22Rv1 (cell line): ENCODE data around the gene SORL1.

Experiments
- H3K27ac ChIP-seq: fragments of 450-650 bp; 2 replicates; pipeline ENCODE4 v1.5.1; 2017
- ZFX ChIP-seq: fragments of 450-650 bp; IDR thresholded peaks from 2 replicates; pipeline ENCODE4 v1.6.1; 2017; ENCODE audit warnings: antibody characterized with exemption, borderline replicate concordance
- TF ChIP-seq, protein P1 (sequence below): fragments of 450-650 bp; IDR thresholded peaks from 2 replicates; pipeline ENCODE4 v1.5.1; 2017; ENCODE audit warnings: mild to moderate bottlenecking

Gene SORL1

DNA sequence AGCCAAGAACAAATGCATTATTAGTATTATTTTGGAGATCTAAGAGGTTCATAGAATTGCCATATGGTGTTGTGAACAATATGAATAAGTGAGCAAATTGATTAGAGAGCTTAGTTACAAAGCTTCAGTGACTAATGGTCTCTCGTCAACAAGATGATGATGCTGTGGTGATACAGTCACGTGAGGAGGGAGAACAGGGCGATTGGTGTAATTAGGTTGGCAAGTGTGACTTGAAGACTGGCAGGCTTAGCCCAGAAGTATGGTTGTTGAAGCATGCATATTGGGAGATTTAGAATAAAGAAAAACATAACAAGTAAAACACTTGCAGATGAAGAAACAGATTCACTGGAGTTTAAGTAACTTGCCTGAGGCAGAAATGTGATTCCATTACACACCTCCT, 101.3 kb downstream of the SORL1 start:
- no peak for TF ChIP-seq ZFX
- TF ChIP-seq, protein P1, sequence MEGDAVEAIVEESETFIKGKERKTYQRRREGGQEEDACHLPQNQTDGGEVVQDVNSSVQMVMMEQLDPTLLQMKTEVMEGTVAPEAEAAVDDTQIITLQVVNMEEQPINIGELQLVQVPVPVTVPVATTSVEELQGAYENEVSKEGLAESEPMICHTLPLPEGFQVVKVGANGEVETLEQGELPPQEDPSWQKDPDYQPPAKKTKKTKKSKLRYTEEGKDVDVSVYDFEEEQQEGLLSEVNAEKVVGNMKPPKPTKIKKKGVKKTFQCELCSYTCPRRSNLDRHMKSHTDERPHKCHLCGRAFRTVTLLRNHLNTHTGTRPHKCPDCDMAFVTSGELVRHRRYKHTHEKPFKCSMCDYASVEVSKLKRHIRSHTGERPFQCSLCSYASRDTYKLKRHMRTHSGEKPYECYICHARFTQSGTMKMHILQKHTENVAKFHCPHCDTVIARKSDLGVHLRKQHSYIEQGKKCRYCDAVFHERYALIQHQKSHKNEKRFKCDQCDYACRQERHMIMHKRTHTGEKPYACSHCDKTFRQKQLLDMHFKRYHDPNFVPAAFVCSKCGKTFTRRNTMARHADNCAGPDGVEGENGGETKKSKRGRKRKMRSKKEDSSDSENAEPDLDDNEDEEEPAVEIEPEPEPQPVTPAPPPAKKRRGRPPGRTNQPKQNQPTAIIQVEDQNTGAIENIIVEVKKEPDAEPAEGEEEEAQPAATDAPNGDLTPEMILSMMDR: no peak

DNA sequence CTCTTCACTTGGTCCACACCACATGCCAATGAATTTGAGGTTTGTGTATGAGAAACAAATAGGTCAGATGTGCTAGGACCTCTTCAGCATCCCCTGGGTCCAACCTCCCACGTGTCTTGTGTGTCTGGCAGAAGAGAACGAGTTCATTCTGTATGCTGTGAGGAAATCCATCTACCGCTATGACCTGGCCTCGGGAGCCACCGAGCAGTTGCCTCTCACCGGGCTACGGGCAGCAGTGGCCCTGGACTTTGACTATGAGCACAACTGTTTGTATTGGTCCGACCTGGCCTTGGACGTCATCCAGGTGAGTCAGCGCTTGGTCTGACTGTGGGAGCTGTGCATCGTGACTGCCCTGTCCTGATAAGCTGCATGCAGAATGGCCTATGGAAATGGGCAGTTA, 101.7 kb downstream of the SORL1 start:
- TF ChIP-seq, protein P1: no peak
- no peak for TF ChIP-seq ZFX
- H3K27ac ChIP-seq: no peak overlapping the region

More for the DNA sequence above, 101.3 kb downstream of the SORL1 start:
- H3K27ac ChIP-seq: no peak overlapping the region

DNA sequence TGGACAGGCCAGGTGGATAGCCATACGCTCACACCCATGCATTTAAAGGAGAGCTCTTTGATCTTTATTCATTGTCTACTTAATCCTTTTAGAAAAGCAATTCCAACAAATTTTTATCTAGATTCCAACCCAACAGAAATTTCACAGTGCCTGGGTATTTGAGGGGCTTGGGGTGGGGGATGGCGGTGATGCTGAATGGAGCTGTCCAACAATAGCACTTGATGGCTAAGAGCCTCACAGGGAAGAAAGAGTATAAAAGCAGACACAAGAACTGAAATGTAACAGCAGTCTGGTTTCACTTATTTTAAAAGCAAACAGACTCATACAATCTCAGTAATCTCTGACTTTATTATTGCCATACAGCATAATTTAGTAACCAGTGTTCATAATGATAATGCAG, 102.4 kb downstream of the SORL1 start:
- H3K27ac ChIP-seq: no peak overlapping the region
- TF ChIP-seq, protein P1: no peak
- TF ChIP-seq ZFX: no peak

DNA sequence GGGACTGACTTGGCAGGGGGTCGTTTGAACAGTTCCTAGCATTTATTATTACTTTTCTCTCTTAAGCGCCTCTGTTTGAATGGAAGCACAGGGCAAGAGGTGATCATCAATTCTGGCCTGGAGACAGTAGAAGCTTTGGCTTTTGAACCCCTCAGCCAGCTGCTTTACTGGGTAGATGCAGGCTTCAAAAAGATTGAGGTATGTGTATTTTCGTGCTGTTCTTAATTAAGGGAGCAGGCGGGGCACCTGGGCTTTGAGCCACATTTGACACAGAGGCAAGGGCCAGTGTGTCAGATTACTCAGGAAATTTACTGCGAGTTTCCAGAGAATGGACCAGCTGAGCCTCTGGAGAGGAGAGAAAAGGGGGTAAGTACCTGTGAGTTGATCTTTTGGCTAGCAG, 103.0 kb downstream of the SORL1 start:
- H3K27ac ChIP-seq: no peak overlapping the region
- no peak for TF ChIP-seq ZFX
- TF ChIP-seq, protein P1: no peak

DNA sequence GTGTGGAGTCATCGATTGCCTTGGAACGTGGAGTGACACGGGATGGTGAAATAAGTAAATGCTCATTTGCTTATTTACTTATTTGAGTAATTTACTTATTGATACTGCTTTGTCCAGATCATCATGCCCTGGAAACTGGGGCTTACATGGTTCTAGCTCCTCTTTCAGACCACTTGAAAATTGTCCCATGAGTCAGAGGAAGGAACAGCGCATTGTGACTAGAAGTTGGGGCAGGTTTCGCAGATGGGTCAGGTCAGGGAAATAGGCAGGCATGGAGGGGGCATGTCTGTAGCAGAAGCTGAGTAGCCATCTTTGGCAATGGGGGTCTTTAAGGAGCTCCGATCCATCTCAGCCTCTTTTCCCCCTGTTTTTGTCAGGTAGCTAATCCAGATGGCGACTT, 104.8 kb downstream of the SORL1 start:
- no peak overlapping the region for H3K27ac ChIP-seq
- no peak for TF ChIP-seq ZFX
- TF ChIP-seq, protein P1: no peak

DNA sequence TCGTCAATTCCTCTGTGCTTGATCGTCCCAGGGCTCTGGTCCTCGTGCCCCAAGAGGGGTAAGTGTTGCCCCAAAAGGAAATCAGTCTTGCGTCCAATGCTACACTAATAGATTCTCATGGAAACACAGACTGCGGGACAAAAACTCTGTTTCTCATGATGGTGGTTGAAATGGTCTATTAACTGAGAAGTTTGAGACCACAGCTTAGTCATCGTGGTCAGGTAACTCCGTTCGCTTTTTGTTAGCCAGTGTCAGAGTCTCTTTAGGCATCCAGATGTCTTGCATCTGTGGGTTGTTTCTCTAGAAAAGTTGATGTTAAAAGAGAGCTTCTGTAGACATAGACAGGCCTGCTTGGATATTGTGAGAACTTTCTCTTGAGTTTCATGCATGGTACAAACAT, 105.2 kb downstream of the SORL1 start:
- TF ChIP-seq, protein P1: no peak
- TF ChIP-seq ZFX: no peak
- no peak overlapping the region for H3K27ac ChIP-seq

DNA sequence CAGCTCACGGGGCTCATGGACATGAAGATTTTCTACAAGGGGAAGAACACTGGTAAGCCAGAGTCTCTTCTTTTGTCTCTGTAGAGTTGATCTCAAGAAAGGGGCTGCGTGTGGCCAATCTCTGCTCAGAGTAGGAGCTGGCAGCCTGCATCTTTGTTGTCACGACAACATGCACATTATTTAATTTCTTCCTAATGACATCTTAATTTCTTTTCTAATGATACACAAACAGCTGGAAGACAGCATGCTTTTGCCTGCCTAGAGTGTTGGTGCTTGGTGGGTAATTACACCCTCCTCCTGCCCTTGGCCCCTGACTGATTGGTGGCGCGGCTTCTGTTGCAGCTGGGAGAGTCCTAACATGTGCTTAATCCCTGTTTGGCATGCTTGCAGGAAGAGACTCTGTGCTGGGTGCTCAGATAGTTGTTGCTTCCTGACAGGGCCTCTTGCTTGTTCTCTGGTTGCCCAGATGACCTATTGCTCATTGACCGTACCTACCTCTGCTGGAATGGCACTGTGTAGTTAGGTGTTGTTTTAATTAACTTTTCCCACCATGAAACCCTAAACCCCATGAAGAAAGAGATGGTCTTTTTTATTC, 107.6 kb downstream of the SORL1 start:
- no peak for TF ChIP-seq ZFX
- TF ChIP-seq, protein P1: no peak
- no peak overlapping the region for H3K27ac ChIP-seq
